Stimulated activated naive CD8-positive, alpha-beta T cell treated with anti-CD3 and anti-CD28 coated beads, Interleukin-15, Interleukin-2, amounts not matched to agents 100 ng/mL and 50 ng/mL, for 24 hours (primary cell): Measurements from ENCODE around the gene CYP4F8.
"Not testable (repeated sequence)": the region's sequence is repeated elsewhere in the genome, so short reads cannot be mapped to it uniquely, and the experiment has no call there.

Source experiments
- H3K27ac Mint-ChIP-seq: one replicate; pipeline ENCODE4 v1.8.0; 2021; ENCODE audit warnings: mild to moderate bottlenecking, mixed read lengths
- H3K27me3 Mint-ChIP-seq: one replicate; pipeline ENCODE4 v1.8.0; 2021; ENCODE audit warnings: mixed read lengths
- H3K36me3 Mint-ChIP-seq: one replicate; pipeline ENCODE4 v1.8.0; 2021; ENCODE audit warnings: low read depth, mixed read lengths
- H3K4me1 Mint-ChIP-seq: one replicate; pipeline ENCODE4 v1.8.0; 2021; ENCODE audit warnings: low read depth, mixed read lengths
- H3K4me3 Mint-ChIP-seq: one replicate; pipeline ENCODE4 v1.8.0; 2021; ENCODE audit warnings: mild to moderate bottlenecking, mixed read lengths
- H3K9me3 Mint-ChIP-seq: one replicate; pipeline ENCODE4 v1.8.0; 2021; ENCODE audit warnings: mixed read lengths

Gene CYP4F8, protein sequence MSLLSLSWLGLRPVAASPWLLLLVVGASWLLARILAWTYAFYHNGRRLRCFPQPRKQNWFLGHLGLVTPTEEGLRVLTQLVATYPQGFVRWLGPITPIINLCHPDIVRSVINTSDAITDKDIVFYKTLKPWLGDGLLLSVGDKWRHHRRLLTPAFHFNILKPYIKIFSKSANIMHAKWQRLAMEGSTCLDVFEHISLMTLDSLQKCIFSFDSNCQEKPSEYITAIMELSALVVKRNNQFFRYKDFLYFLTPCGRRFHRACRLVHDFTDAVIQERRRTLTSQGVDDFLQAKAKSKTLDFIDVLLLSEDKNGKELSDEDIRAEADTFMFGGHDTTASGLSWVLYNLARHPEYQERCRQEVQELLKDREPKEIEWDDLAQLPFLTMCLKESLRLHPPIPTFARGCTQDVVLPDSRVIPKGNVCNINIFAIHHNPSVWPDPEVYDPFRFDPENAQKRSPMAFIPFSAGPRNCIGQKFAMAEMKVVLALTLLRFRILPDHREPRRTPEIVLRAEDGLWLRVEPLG

DNA sequence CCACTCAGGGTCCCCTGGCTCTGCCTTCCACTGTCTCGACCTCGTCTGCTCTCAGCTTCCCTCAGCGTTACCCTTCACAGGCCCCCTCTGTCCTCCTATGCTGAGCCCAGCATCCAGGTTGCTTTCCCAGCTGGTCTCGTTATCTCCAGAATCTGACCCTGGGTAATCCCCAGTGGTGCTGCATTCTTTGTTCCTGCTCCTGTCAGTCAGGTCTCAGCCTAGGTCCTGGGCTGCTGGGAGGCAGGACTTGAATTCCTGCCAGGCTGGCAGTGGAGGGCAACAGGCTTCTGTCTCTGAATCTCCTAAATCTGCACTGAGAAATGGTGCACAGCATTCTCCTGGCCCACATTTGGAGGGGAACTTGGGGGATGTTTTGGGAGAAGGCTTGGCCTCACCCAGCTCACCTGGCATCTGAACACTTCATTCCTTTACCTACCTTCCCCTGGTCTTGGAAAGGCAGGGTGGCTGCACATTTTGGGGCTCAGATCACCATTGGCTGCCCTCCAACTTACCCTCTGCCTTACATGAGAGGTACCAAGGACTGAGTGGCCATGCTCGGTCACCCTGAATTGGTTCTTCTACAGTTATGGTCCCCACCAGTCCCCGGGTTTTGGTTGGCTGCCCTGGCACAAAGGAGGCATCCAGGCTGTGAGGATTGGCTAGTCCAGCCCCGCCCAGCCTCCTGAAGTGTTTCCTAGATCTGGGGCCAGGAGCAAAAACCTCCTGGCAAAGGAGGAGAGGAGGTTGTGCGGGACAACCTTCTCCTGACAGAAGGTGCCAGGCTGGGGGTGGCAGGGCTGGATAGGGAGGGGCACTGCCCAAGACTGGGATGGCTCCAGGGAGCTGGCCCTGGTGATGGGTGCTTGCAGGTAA, at the start of gene CYP4F8:
TSS of gene CYP4F8 (plus strand) at position 712 of the 873 bp plus-strand sequence. CDS start 399 bp downstream, outside the sequence.
- Mint-ChIP-seq H3K27ac (peak within 1 kb of the TSS; percentile 67), H3K36me3 (no peaks in the 10 kb centered on the region), H3K4me1 (no peaks in the 10 kb centered on the region), H3K27me3 (peaks cover 7% of the 10 kb centered on the region), H3K9me3 (peaks cover 4% of the 10 kb centered on the region), H3K4me3 (no peak within 1 kb of the TSS)

DNA sequence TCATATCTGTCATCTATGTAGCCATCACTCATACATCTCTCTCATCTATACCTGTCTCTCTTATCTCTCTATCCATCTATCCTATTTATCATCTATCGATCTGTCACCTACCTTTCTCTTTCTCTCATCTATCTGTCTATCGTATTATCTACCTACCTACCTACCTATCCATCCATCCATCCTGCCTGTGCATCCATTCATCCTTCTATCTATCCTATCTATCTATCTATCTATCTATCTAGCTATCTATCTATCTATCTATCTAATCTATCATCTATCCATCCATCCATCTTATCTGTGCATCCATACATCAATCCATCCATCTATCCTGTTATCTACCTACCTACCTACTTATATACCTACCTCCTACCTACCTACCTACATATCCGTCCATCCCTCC, 44.6 kb upstream of the CYP4F8 start:
- H3K27me3 Mint-ChIP-seq, result peaks cover 40% of the 10 kb centered on the region
- H3K4me3 Mint-ChIP-seq, result no peak overlapping the region
- no peaks in the 10 kb centered on the region for H3K36me3 Mint-ChIP-seq
- no peaks in the 10 kb centered on the region for H3K4me1 Mint-ChIP-seq
- H3K9me3 Mint-ChIP-seq, result no peaks in the 10 kb centered on the region
- no peak overlapping the region for H3K27ac Mint-ChIP-seq

DNA sequence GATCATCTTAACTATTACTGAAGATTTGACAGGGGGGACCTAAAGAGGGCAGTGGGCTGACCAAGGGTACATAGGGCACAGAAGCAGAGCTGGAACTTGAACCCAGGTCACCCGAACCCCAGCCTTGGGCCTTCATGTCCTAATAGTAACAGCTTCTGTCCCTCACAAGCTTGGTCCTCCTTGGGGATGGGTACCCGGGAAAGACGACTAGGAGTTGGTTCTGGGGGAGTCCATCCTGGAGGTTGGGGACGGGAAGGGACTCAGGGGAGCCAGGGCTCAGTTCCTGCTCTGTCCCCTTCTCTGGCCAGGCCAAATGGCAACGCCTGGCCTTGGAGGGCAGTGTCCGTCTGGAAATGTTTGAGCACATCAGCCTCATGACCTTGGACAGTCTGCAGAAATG, 39.6 kb upstream of the CYP4F8 start:
- Mint-ChIP-seq H3K4me3 (no peak overlapping the region), H3K36me3 (no peaks in the 10 kb centered on the region), H3K27ac (no peak overlapping the region), H3K9me3 (no peaks in the 10 kb centered on the region), H3K27me3 (peaks cover 17% of the 10 kb centered on the region), H3K4me1 (no peaks in the 10 kb centered on the region)

DNA sequence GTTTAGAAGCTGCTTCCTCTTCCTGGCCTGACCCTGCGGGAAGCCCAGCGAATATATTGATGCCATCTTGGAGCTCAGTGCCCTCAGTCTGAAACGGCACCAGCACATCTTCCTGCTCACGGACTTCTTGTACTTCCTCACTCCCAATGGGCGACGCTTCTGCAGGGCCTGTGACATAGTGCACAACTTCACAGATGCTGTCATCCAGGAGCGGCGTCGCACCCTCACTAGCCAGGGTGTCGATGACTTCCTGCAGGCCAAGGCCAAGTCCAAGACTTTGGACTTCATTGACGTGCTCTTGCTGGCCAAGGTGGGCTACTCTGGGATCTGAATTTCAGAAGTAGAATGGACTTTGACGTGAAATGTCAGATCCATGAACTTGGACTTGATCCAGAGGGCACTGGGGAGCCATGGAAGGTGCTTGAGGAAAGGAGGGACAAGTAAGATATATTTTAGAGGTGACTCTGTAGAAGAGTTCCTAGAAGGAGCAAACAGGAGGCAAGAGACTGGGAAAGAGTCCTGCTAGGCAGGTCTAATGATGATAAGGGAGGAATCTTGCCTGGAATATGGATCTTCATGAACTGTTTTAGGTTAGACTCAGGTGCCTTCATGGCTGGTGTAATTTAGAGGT, 38.4 kb upstream of the CYP4F8 start:
- Mint-ChIP-seq H3K4me1 (no peaks in the 10 kb centered on the region), H3K36me3 (no peaks in the 10 kb centered on the region), H3K4me3 (no peak overlapping the region), H3K9me3 (no peaks in the 10 kb centered on the region), H3K27me3 (peaks cover 14% of the 10 kb centered on the region), H3K27ac (no peak overlapping the region)

DNA sequence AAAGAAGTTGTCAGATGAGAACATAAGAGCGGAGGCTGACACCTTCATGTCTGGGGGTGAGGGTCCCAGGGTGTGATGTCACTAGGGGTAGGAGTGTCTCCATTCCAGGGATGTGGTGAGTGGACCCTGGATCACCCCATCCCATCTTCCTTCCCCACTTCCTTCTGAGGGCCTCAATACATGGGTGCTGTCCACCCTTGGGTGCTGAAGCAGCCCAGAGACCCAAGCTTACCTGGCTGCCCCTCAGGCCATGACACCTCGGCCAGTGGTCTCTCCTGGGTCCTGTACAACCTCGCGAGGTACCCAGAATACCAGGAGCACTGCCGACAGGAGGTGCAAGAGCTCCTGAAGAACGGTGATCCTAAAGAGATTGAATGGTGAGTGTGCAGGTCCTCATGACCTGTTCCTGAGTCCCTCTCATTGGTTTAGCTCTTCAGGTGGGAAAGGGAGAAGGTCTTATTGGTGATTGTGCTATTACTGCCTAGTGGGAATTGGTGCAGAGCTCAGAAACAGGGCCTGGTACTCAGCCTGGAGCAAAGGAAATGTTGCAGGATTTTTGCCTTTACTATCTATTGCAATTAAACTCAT, 37.7 kb upstream of the CYP4F8 start:
- H3K9me3 Mint-ChIP-seq, result no peaks in the 10 kb centered on the region
- H3K4me1 Mint-ChIP-seq, result no peaks in the 10 kb centered on the region
- H3K27ac Mint-ChIP-seq, result no peak overlapping the region
- H3K4me3 Mint-ChIP-seq, result no peak overlapping the region
- H3K36me3 Mint-ChIP-seq, result no peaks in the 10 kb centered on the region
- peaks cover 14% of the 10 kb centered on the region for H3K27me3 Mint-ChIP-seq

DNA sequence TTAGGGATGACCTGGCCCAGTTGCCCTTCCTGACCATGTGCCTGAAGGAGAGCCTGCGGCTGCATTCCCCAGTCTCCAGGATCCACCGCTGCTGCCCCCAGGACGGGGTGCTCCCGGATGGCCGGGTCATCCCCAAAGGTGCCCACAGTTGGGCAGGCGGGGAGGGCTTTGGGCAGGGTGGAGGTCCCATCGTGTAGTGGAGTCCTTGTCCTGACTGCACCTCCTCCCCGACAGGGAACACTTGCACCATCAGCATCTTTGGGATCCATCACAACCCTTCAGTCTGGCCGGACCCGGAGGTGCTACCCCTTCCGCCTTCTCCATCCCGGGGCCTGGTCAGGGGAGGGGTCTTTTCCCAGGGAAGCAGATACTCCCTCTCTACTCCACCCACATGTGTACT, 31.7 kb upstream of the CYP4F8 start:
- Mint-ChIP-seq H3K4me1 (peaks cover 3% of the 10 kb centered on the region), H3K9me3 (no peaks in the 10 kb centered on the region), H3K27me3 (peaks cover 17% of the 10 kb centered on the region), H3K36me3 (no peaks in the 10 kb centered on the region), H3K27ac (no peak overlapping the region), H3K4me3 (no peak overlapping the region)

DNA sequence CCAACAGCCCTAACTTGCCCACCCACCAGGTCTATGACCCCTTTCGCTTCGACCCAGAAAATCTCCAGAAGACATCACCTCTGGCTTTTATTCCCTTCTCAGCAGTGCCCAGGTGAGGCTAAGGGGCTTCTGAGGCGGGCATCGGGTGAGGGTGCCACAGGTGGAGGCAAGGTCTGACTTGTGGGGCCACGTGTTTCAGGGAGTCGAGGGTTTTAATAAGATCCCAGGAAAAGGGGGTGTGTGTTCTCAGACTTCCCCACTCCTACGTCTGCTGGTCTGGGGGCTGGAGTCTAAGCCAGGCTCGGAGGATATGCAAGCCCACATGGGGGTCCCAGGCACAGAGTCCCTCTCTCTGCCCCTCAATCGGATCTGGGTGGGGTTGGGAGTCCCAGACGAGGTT, 30.9 kb upstream of the CYP4F8 start:
- Mint-ChIP-seq H3K27me3 (peaks cover 17% of the 10 kb centered on the region), H3K9me3 (no peaks in the 10 kb centered on the region), H3K4me3 (peak overlapping the region; percentile 60), H3K27ac (no peak overlapping the region), H3K4me1 (peaks cover 3% of the 10 kb centered on the region), H3K36me3 (no peaks in the 10 kb centered on the region)

DNA sequence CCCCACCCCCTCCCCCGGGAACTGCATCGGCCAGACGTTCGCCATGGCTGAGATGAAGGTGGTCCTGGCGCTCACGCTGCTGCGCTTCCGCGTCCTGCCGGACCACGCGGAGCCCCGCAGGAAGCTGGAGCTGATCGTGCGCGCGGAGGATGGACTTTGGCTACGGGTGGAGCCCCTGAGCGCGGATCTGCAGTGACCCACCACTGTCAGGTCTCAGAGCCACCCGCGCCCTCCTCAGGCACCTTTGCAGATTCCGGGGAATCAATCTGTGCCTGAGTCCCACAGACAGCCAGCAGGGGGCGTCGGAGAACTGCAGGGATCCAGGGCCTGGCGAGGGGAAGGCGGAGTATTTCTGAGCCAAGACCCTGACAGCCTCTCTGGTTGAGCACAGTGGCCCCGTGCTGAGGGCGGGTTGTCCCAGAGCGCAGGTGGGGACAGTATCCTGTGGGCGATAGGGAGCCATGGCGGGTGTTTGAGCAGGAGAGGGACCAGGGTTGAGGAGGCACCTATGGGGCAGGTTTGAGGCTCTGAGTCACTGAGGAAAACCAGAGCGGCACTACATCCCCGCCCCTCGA, 30.4 kb upstream of the CYP4F8 start:
- Mint-ChIP-seq H3K9me3 (no peaks in the 10 kb centered on the region), H3K4me1 (peaks cover 3% of the 10 kb centered on the region), H3K4me3 (peak overlapping the region; percentile 60), H3K27me3 (peaks cover 17% of the 10 kb centered on the region), H3K36me3 (no peaks in the 10 kb centered on the region), H3K27ac (no peak overlapping the region)

DNA sequence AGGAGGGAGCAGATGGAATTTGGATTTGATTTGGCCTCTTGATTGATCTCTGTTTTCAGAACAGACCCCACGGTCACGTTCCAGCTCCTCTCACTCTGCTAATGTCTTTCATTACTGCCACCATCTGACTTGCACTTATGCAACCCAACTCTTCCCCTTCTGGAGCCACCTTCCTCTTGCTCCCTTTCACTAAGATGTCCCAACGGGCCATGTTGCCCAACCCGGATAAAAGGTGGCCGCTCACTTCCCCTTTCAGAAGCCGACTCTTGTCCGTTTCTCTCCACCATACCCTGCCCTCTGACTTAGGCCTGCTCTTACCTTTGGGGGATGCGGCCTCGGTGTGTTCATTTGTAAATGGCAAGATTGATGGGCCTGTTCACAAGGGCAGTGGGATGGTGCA, 27.4 kb upstream of the CYP4F8 start:
- H3K9me3 Mint-ChIP-seq, result no peaks in the 10 kb centered on the region
- H3K27me3 Mint-ChIP-seq, result peaks cover 19% of the 10 kb centered on the region
- no peak overlapping the region for H3K4me3 Mint-ChIP-seq
- peaks cover 3% of the 10 kb centered on the region for H3K4me1 Mint-ChIP-seq
- H3K27ac Mint-ChIP-seq, result no peak overlapping the region
- no peaks in the 10 kb centered on the region for H3K36me3 Mint-ChIP-seq

DNA sequence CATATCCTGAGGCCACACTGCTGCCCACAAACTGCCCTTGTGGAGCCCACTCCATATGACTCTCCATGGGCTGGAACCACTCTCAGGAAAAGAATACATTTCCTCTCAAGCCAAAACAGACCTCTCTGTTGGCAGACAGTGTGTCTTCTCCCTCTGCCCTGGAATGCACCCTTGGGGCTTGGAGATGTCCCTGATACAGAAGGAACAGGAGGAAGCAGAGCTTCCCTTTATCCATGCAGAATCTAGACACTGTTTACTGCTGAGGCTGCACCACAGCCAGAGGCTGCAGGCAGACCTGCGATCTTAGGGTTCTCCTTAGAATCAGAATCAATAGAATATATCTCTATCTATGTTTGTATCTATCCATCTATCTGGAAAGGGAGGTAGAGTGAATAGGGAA, 26.8 kb upstream of the CYP4F8 start:
- Mint-ChIP-seq H3K4me1 (peaks cover 3% of the 10 kb centered on the region), H3K27ac (no peak overlapping the region), H3K27me3 (peaks cover 16% of the 10 kb centered on the region), H3K36me3 (no peaks in the 10 kb centered on the region), H3K9me3 (no peaks in the 10 kb centered on the region), H3K4me3 (no peak overlapping the region)

DNA sequence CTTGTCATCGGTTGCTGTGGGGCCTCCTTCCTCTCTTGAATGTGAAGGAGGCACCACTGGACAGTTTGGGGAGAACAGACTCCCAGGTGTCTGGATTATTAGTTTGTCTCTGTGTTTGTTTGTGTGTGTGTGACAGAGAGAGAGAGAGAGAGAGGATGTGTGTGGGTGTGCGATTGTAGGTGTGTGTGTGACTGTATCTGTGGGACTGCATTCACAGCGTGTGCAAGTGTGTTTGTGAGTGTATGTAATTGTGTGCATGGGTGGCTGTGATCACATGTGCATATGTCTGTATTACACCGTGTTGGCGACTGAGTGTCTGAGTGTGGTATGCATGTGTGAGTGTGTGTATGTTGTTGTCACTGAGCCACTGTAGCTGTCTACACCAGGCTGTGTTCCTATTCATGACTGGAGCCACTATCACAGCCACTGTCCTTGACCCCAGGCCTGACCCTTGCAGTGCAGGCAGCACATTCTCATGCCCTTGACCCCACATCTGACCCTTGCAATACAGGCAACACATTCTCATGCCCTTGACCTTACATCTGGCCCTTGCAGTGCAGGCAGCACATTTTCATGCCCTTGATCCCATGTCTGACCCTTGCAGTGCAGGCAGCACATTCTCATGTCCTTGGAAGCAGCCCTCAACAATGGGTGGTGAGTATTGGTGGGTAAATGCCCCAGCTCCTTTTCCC, 25.1 kb upstream of the CYP4F8 start:
- no peaks in the 10 kb centered on the region for H3K36me3 Mint-ChIP-seq
- H3K27me3 Mint-ChIP-seq, result peaks cover 27% of the 10 kb centered on the region
- no peaks in the 10 kb centered on the region for H3K4me1 Mint-ChIP-seq
- peaks cover 3% of the 10 kb centered on the region for H3K9me3 Mint-ChIP-seq
- H3K27ac Mint-ChIP-seq, result no peak overlapping the region
- no peak overlapping the region for H3K4me3 Mint-ChIP-seq

DNA sequence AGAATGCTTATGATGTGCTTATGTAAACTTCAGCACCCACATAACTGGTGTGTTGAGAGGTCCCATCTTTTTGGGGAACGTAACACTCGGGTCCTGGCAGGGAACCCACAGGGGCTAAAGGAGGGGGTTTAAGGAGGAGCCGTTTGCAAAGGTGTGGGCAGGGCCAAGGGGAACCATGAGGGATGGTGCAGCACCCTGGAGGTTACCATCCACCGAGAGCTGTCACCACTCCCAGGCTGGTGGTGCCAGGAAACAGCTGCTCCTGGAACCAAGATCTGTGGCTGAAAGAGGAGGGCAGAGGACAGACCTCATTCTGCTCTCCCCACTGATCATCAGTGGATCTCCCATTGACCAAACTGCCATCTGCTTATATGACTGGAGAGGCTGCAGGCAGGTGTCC, 23.2 kb upstream of the CYP4F8 start:
- H3K4me1 Mint-ChIP-seq, result no peaks in the 10 kb centered on the region
- H3K4me3 Mint-ChIP-seq, result no peak overlapping the region
- H3K27ac Mint-ChIP-seq, result no peak overlapping the region
- no peaks in the 10 kb centered on the region for H3K36me3 Mint-ChIP-seq
- peaks cover 43% of the 10 kb centered on the region for H3K27me3 Mint-ChIP-seq
- H3K9me3 Mint-ChIP-seq, result peaks cover 3% of the 10 kb centered on the region

DNA sequence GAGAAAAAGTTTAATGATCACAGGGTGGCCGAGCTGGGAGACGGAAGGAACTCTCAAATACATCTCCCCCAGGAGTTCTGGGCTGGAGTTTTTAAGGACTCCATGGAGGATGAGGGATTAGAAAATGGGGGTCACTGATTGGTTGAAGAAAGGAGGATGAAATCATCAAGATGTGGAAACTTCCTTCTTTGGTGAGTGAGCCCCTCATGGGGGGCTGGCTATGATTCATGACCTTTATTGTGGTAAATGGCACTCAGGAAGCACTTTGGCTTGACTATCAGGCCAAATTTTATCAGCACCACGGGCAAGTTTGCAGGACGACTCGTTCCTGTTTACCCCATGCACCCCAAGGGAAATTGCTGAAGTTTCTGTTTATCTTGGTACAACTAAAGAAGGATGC, 22.5 kb upstream of the CYP4F8 start:
- H3K9me3 Mint-ChIP-seq, H3K27ac Mint-ChIP-seq, H3K4me3 Mint-ChIP-seq, H3K4me1 Mint-ChIP-seq, H3K36me3 Mint-ChIP-seq: not testable (repeated sequence)
- peaks cover 44% of the 10 kb centered on the region for H3K27me3 Mint-ChIP-seq

DNA sequence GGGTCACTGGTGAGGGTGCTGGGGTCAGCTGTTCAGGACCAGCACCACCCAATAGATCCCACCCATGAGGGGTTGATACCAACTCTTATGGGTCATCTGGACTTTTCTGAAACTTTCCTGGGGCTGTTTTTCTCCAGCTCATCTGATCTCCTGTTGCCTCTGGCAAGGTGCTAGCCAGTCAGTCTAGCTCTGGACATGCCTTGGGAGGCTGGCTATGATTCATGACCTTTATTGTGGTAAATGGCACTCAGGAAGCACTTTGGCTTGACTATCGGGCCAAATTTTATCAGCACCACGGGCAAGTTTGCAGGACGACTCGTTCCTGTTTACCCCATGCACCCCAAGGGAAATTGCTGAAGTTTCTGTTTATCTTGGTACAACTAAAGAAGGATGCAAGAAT, 21.3 kb upstream of the CYP4F8 start:
- H3K27ac Mint-ChIP-seq, H3K4me1 Mint-ChIP-seq, H3K9me3 Mint-ChIP-seq, H3K36me3 Mint-ChIP-seq, H3K4me3 Mint-ChIP-seq: not testable (repeated sequence)
- peaks cover 40% of the 10 kb centered on the region for H3K27me3 Mint-ChIP-seq
